ENCODE measurements around the gene HRG.

- TF ChIP-seq CTCF (IDR thresholded peaks at IDR 0.05) (no peak), POLR2A (IDR thresholded peaks at IDR 0.05) (no peak)
Observed at GRCh38 chr3:186646106-186646505, 19.7 kb upstream of the HRG start.

Data from esophagus squamous epithelium (tissue), 4 donors.